KMS-11 (cell line): ENCODE measurements around the gene ZNF213.
A peak's percentile ranks its signal among the peaks of the same experiment; 100 is the strongest.

Experiments used
- H2AFZ ChIP-seq: fragments of 200-600 bp; sonication (generic); 2 replicates; pipeline ENCODE4 v1.6.1; 2016; ENCODE audit warnings: antibody characterized with exemption, mixed run types, low read depth
- H3K27ac ChIP-seq: fragments of 200-600 bp; sonication (generic); 2 replicates; pipeline ENCODE4 v1.6.1; 2016; ENCODE audit warnings: mild to moderate bottlenecking, mixed run types
- H3K27me3 ChIP-seq: fragments of 200-600 bp; sonication (generic); 2 replicates; pipeline ENCODE4 v1.6.1; 2017; ENCODE audit warnings: mild to moderate bottlenecking, low read depth, mixed run types, moderate library complexity; ENCODE audit not compliant: insufficient read depth
- H3K36me3 ChIP-seq: fragments of 200-600 bp; sonication (generic); 2 replicates; pipeline ENCODE4 v1.6.1; 2017; ENCODE audit warnings: mild to moderate bottlenecking, mixed run types; ENCODE audit not compliant: insufficient read depth
- H3K4me1 ChIP-seq: fragments of 200-600 bp; sonication (generic); 2 replicates; pipeline ENCODE4 v1.6.1; 2016; ENCODE audit warnings: mild to moderate bottlenecking, low read depth, mixed run types; ENCODE audit not compliant: poor library complexity, severe bottlenecking
- H3K4me2 ChIP-seq: fragments of 200-600 bp; sonication (generic); 2 replicates; pipeline ENCODE4 v1.7.0; 2016; ENCODE audit warnings: mild to moderate bottlenecking, mixed run types
- H3K4me3 ChIP-seq: fragments of 200-600 bp; sonication (generic); IDR thresholded peaks from 2 replicates; pipeline ENCODE4 v1.6.1; 2017; ENCODE audit warnings: low read depth, low read length, mixed read lengths; ENCODE audit not compliant: insufficient read depth
- H3K79me2 ChIP-seq: fragments of 200-600 bp; sonication (generic); 2 replicates; pipeline ENCODE4 v1.6.1; 2016; ENCODE audit warnings: low read depth, mixed run types; ENCODE audit not compliant: insufficient read depth
- H3K9ac ChIP-seq: fragments of 200-600 bp; sonication (generic); 2 replicates; pipeline ENCODE4 v1.6.1; 2016; ENCODE audit warnings: mild to moderate bottlenecking, mixed run types
- H4K20me1 ChIP-seq: fragments of 200-600 bp; sonication (generic); 2 replicates; pipeline ENCODE4 v1.6.1; 2016; ENCODE audit warnings: mild to moderate bottlenecking, mixed run types; ENCODE audit not compliant: insufficient read depth
- CTCF ChIP-seq: fragments of 200-600 bp; sonication (generic); conservative IDR thresholded peaks from 2 replicates; pipeline ENCODE4 v1.6.1; 2017; ENCODE audit warnings: low read depth, mild to moderate bottlenecking, antibody characterized with exemption, low read length, moderate library complexity, mixed read lengths

ZNF213 gene

GRCh38 chr16:3123986-3124886 lies 10.6 kb upstream of the ZNF213 start:
- Histone ChIP-seq H3K27ac (peak overlapping the region; percentile 57), H3K79me2 (no peaks in the 10 kb centered on the region), H3K27me3 (peaks cover 20% of the 10 kb centered on the region; the same call in 1 of the 2 replicates), H4K20me1 (no peaks in the 10 kb centered on the region), H3K4me3 (no peak overlapping the region), H2AFZ (peak overlapping the region; percentile 68), H3K4me2 (peak overlapping the region; percentile 83), H3K9ac (peak overlapping the region; percentile 33; the same call in 1 of the 2 replicates), H3K36me3 (no peaks in the 10 kb centered on the region), H3K4me1 (peaks cover 25% of the 10 kb centered on the region)
- TF ChIP-seq CTCF: no peak

- Histone ChIP-seq H3K4me2 (no peak overlapping the region), H3K9ac (no peak overlapping the region), H3K4me1 (peaks cover 42% of the 10 kb centered on the region), H3K27ac (no peak overlapping the region), H3K36me3 (no peaks in the 10 kb centered on the region), H3K79me2 (peaks cover 4% of the 10 kb centered on the region), H4K20me1 (no peaks in the 10 kb centered on the region), H2AFZ (no peak overlapping the region), H3K4me3 (no peak overlapping the region), H3K27me3 (peaks cover 9% of the 10 kb centered on the region; the same call in 1 of the 2 replicates)
- TF ChIP-seq CTCF: no peak
Measured at GRCh38 chr16:3127745-3128144, 7.1 kb upstream of the ZNF213 start.

- TF ChIP-seq CTCF: peak; percentile 95
- no peaks in the 10 kb centered on the region for H4K20me1 ChIP-seq
- no peaks in the 10 kb centered on the region for H3K27me3 ChIP-seq
- peak overlapping the region; percentile 54 for H3K27ac ChIP-seq
- H3K4me2 ChIP-seq: peak overlapping the region; percentile 75
- H3K4me3 ChIP-seq: no peak overlapping the region
- H3K36me3 ChIP-seq: no peaks in the 10 kb centered on the region
- H3K79me2 ChIP-seq: peaks cover 19% of the 10 kb centered on the region
- peak overlapping the region; percentile 46; the same call in 1 of the 2 replicates for H3K9ac ChIP-seq
- peak overlapping the region; percentile 56; the same call in 1 of the 2 replicates for H2AFZ ChIP-seq
- peaks cover 42% of the 10 kb centered on the region for H3K4me1 ChIP-seq
Measured at GRCh38 chr16:3129137-3130131, 5.4 kb upstream of the ZNF213 start.

- H3K4me1 ChIP-seq: peaks cover 44% of the 10 kb centered on the region
- no peak overlapping the region for H2AFZ ChIP-seq
- H3K36me3 ChIP-seq: no peaks in the 10 kb centered on the region
- no peak overlapping the region for H3K9ac ChIP-seq
- H3K27ac ChIP-seq: no peak overlapping the region
- TF ChIP-seq CTCF: peak; percentile 75
- no peak overlapping the region for H3K4me2 ChIP-seq
- no peaks in the 10 kb centered on the region for H3K27me3 ChIP-seq
- no peak overlapping the region for H3K4me3 ChIP-seq
- no peaks in the 10 kb centered on the region for H4K20me1 ChIP-seq
- peaks cover 21% of the 10 kb centered on the region for H3K79me2 ChIP-seq
Measured at GRCh38 chr16:3131755-3132377, 3.0 kb upstream of the ZNF213 start.
